SK-N-SH treated with all-trans-retinoic acid at 6 μM for 48 hours (cell line): ENCODE data around the gene HPCAL4.

Experiments used
- BACH2 ChIP-seq: fragments of 250-450 bp; sonication (Bioruptor Pico); IDR thresholded peaks from 2 replicates; pipeline ENCODE4 v1.9.0; 2021; ENCODE audit warnings: mild to moderate bottlenecking, borderline replicate concordance
- ESRRG ChIP-seq: fragments of 250-450 bp; sonication (Bioruptor Pico); IDR thresholded peaks from 2 replicates; pipeline ENCODE4 v1.6.1; 2021; ENCODE audit warnings: mild to moderate bottlenecking
- TCF4 ChIP-seq: fragments of 250-450 bp; sonication (Bioruptor Pico); IDR thresholded peaks from 2 replicates; pipeline ENCODE4 v1.8.0; 2021; ENCODE audit warnings: mild to moderate bottlenecking, moderate library complexity, borderline replicate concordance
- TSHZ2 ChIP-seq: fragments of 250-450 bp; sonication (Bioruptor Pico); IDR thresholded peaks from 2 replicates; pipeline ENCODE4 v1.5.0; 2020; ENCODE audit warnings: mild to moderate bottlenecking, moderate library complexity
- ZNF70 ChIP-seq: fragments of 450-650 bp; formaldehyde crosslinking; IDR thresholded peaks from 2 replicates; pipeline ENCODE4 v1.5.0; 2020; ENCODE audit warnings: mild to moderate bottlenecking, moderate library complexity

GRCh38 chr1:39662861-39663260 is 28.4 kb downstream of the HPCAL4 start:
- TF ChIP-seq BACH2 (CRISPR knock-in tag) (no peak), ZNF70 (CRISPR knock-in tag) (no peak), ESRRG (no peak), TSHZ2 (no peak), TCF4 (no peak)
